Body of pancreas (tissue), 4 donors: ENCODE data around the gene ANKIB1. TPM values are rescaled to one million over a fixed set of nuclear protein-coding genes. Genes with fewer than 3 reads are reported as not detected.

Source experiments
- ATAC-seq: fragments of 150-250 bp; one replicate; pipeline ENCODE4 v1.9.1; 2016
- DNase-seq, 4 donors: peaks; one replicate each; pipeline ENCODE4 v3.0.0-alpha.2; 2019
- H3K27ac ChIP-seq, 4 donors: fragments of 200-600 bp; sonication (generic); 1 replicate in 3 of 4; 2 replicates in 1 of 4; pipeline versions ENCODE4 v1.5.1 to v1.6.1; 2016 to 2019; ENCODE audit warnings: mild to moderate bottlenecking in 1 of 4, mixed read lengths in 1 of 4, moderate library complexity in 1 of 4
- H3K27me3 ChIP-seq, 2 donors: fragments of 200-600 bp; sonication (generic); one replicate each; pipeline ENCODE4 v1.6.0; 2016; ENCODE audit warnings: mild to moderate bottlenecking in 1 of 2
- H3K36me3 ChIP-seq, 2 donors: fragments of 200-600 bp; sonication (generic); replicated peaks in 1 of 2; 2 replicates each; pipeline ENCODE4 v1.5.1; 2016; ENCODE audit warnings: low read depth in 2 of 2; ENCODE audit not compliant: insufficient read depth in 1 of 2
- H3K4me1 ChIP-seq: fragments of 200-600 bp; sonication (generic); one replicate; pipeline ENCODE4 v1.6.0; 2016
- H3K4me3 ChIP-seq, 2 donors: fragments of 200-600 bp; sonication (generic); 1 replicate in 1 of 2; 2 replicates in 1 of 2; pipeline ENCODE4 v1.5.1; 2016 to 2019
- H3K9me3 ChIP-seq, 3 donors: fragments of 200-600 bp; sonication (generic); 1 replicate in 2 of 3; 2 replicates in 1 of 3; pipeline ENCODE4 v1.5.1; 2016
- POLR2A ChIP-seq, 3 donors: fragments of 450-650 bp; IDR thresholded peaks; one replicate each; pipeline ENCODE4 v1.6.1; 2016; ENCODE audit warnings: antibody characterized with exemption in 3 of 3, mild to moderate bottlenecking in 2 of 3
- WGBS, 2 donors: methylation state at CpG; one replicate each; pipeline ENCODE4 v1.1.5; 2017; 5-methylcytosine and 5-hydroxymethylcytosine counted together
- intact Hi-C: fragments of 100-400 bp; cut with DNase I; formaldehyde crosslinking; loops from one replicate; pipeline ENCODE4 v1.15.1; 2023
- total RNA-seq, 2 donors: library from RNA; depleted of rRNA; stranded (reverse); fragments of >200 nt; gene quantifications; one replicate each; pipeline ENCODE4 v1.1.0, GENCODE V29; 2016
- TF ChIP-seq, protein P1 (sequence below), 7 experiments: fragments of 450-650 bp in 4 of 7; fragments of 200-600 bp in 3 of 7; sonication (generic) in 3 of 7; IDR thresholded peaks; one replicate each; pipeline ENCODE4 v1.5.1; 2016 to 2019; ENCODE audit warnings: antibody characterized with exemption in 7 of 7

Gene ANKIB1
- total RNA-seq, 2 donors from 2014 or later, result 20.1 to 33.2 TPM

DNA sequence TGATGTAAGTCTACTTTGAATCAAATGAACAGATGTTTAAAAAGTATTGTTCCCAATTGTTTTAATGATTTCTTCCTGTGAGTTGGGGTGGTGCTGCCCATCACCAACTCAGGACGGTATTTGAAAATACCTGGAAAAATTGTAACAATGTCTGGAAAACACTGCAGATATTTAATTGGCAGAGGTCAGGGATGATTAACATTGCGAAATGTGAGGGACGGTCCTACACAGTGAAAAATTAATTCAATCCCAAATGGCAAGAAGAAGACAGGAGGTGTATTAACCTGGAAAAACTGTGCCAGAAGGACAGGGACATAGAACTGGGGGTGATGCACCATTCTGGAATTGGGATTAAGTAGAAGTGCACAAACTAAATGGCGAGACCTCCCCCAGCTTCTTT lies 29.6 kb downstream of the ANKIB1 start:
- no peaks in the 10 kb centered on the region for H3K4me1 ChIP-seq
- TF ChIP-seq, protein P1, sequence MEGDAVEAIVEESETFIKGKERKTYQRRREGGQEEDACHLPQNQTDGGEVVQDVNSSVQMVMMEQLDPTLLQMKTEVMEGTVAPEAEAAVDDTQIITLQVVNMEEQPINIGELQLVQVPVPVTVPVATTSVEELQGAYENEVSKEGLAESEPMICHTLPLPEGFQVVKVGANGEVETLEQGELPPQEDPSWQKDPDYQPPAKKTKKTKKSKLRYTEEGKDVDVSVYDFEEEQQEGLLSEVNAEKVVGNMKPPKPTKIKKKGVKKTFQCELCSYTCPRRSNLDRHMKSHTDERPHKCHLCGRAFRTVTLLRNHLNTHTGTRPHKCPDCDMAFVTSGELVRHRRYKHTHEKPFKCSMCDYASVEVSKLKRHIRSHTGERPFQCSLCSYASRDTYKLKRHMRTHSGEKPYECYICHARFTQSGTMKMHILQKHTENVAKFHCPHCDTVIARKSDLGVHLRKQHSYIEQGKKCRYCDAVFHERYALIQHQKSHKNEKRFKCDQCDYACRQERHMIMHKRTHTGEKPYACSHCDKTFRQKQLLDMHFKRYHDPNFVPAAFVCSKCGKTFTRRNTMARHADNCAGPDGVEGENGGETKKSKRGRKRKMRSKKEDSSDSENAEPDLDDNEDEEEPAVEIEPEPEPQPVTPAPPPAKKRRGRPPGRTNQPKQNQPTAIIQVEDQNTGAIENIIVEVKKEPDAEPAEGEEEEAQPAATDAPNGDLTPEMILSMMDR (IDR thresholded peaks at IDR 0.05), result no peak
- no peak for TF ChIP-seq POLR2A (IDR thresholded peaks at IDR 0.05)
- intact Hi-C loops, result no loop called here
- ATAC-seq, result no peak
- DNase-seq, result no peak
- H3K27ac ChIP-seq, result no peak overlapping the region
- H3K4me3 ChIP-seq, result no peak overlapping the region
- no peaks in the 10 kb centered on the region for H3K27me3 ChIP-seq
- no peaks in the 10 kb centered on the region for H3K36me3 ChIP-seq
- WGBS, 2 donors, result 84 to 87% methylated on average over 4 of the region's 4 CpGs
- H3K9me3 ChIP-seq, result no peaks in the 10 kb centered on the region

DNA sequence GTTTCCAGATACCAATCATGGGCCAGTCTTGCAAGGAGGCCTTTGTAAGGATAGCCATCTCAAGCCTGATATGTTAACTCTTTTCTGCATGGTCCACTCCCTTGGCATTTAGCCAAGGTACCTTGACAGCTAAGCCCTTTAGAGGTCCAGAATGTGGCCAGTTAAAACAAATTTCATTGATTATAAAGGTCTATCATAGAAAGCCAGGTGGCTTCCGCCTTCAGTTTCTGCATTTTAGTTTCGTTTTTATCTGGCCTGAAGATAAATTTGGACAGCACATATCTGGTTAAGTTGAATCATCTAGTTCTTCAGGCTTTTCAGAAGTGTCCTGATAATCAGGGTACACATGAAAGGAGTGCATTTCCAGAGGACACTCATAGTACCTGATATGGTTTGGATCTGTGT lies 30.7 kb downstream of the ANKIB1 start:
- H3K36me3 ChIP-seq, result no peaks in the 10 kb centered on the region

DNA sequence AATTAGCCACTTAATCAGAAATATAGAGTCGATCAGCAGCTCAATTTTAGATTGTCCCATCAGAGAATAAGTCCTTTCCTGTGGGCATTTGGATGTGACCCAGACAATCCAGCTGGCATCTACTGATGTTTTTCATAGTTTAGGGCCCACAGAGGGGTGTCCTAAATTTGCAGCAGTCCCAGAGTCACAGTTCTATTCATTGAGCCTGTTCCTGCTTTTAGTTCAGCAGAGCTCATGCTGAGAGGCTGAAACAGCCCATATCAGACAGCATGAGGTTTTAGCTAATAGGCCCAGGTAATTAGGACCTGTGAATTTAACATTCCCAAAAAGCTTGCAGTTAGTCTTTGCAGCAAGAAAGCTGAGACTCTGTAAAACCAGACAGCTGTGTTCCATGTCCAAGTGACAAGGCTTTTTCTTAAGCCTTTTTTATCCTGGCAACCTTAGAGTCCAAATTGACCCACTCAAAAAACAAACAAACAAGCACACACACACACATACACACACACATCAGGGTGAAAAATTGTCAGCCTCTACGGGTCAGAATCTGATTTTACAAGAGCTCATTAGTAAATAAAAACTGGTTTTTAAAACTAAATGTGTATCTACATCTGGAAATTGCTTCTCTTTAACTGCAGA lies 33.7 kb downstream of the ANKIB1 start:
- no peak overlapping the region for H3K4me3 ChIP-seq
- 29 to 34% methylated on average over 2 of the region's 2 CpGs for WGBS, 2 donors
- H3K27me3 ChIP-seq, result no peaks in the 10 kb centered on the region
- TF ChIP-seq, protein P1 (IDR thresholded peaks at IDR 0.05), result no peak
- no peak for TF ChIP-seq POLR2A (IDR thresholded peaks at IDR 0.05)
- no peaks in the 10 kb centered on the region for H3K36me3 ChIP-seq
- H3K27ac ChIP-seq, result no peak overlapping the region
- ATAC-seq (no peak), DNase-seq (no peak)
- no peaks in the 10 kb centered on the region for H3K9me3 ChIP-seq
- no peaks in the 10 kb centered on the region for H3K4me1 ChIP-seq
- intact Hi-C loops, result no loop called here

More for the DNA sequence above, 30.7 kb downstream of the ANKIB1 start:
- H3K4me3 ChIP-seq, result no peak overlapping the region
- no peak overlapping the region for H3K27ac ChIP-seq
- no peaks in the 10 kb centered on the region for H3K4me1 ChIP-seq
- H3K9me3 ChIP-seq, result no peaks in the 10 kb centered on the region
- 62 to 74% methylated on average over 2 of the region's 2 CpGs for WGBS, 2 donors
- no peak for ATAC-seq
- intact Hi-C loops, result no loop called here
- no peak for TF ChIP-seq POLR2A (IDR thresholded peaks at IDR 0.05)
- TF ChIP-seq, protein P1 (IDR thresholded peaks at IDR 0.05), result no peak
- no peaks in the 10 kb centered on the region for H3K27me3 ChIP-seq
- DNase-seq, result no peak

DNA sequence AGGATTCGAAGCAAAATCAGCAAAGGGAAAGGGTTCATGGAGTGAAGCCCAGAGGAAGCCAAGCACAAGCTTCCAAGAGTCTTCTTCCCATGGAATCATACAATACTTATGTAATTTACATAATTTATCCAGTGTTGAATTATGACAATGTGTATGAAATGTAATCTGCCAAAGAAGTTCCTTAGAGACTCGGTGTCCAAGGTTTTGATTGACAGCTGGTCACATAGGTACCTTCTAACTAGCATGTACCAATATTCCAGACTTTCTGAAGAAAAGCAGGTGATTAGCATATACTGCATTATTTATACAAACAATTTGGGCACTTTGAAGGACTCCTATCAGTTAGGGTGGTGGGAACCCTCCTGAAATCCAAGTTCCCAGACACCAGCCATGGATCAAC lies 35.3 kb downstream of the ANKIB1 start:
- H3K27ac ChIP-seq, result no peak overlapping the region
- no peaks in the 10 kb centered on the region for H3K4me1 ChIP-seq
- H3K36me3 ChIP-seq, result no peaks in the 10 kb centered on the region
- H3K27me3 ChIP-seq, result no peaks in the 10 kb centered on the region
- 86 to 89% methylated on average over 2 of the region's 2 CpGs for WGBS, 2 donors
- ATAC-seq, result no peak
- H3K9me3 ChIP-seq, result no peaks in the 10 kb centered on the region
- no peak overlapping the region for H3K4me3 ChIP-seq
- TF ChIP-seq, protein P1 (IDR thresholded peaks at IDR 0.05), result no peak
- no peak for TF ChIP-seq POLR2A (IDR thresholded peaks at IDR 0.05)
- no peak for DNase-seq
- intact Hi-C loops, result no loop called here

DNA sequence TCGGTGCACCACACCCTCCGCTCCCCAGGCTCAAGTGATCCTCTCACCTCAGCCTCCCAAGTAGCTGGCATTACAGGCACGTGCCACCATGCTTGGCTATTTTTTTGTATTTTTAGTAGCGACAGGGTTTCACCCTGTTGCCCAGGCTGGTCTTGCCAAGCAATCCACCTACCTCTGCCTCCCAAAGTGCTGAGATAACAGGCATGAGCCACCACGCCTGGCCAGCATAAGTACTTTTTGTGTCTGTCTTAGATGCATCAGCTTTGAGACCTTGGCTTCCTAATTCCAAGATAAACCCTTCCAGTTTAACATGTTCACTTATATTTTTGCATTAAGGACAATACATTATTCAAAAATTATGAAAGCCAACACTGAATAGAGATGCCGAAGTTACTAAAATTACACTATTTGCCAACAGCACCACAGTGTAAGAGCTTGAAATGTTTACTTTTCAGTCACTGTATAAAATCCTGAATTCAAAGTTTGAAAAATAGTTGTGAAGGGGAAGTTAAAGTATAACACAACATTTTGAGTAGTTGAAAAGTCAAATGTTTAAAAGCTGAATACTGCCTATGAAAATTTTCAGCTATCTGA lies 36.5 kb downstream of the ANKIB1 start:
- intact Hi-C loops, result no loop called here
- no peaks in the 10 kb centered on the region for H3K4me1 ChIP-seq
- no peak overlapping the region for H3K27ac ChIP-seq
- 85 to 87% methylated on average over 6 of the region's 6 CpGs for WGBS, 2 donors
- H3K27me3 ChIP-seq, result no peaks in the 10 kb centered on the region
- no peaks in the 10 kb centered on the region for H3K9me3 ChIP-seq
- DNase-seq, result no peak
- H3K36me3 ChIP-seq, result no peaks in the 10 kb centered on the region
- H3K4me3 ChIP-seq, result no peak overlapping the region
- TF ChIP-seq POLR2A (IDR thresholded peaks at IDR 0.05), result no peak
- TF ChIP-seq, protein P1 (IDR thresholded peaks at IDR 0.05), result no peak
- ATAC-seq, result no peak
